GM12892 (cell line): Measurements from ENCODE around the gene FRMD5.

Experiments used
- POLR2A ChIP-seq: IDR thresholded peaks from 2 replicates; pipeline ENCODE4 v1.6.1; 2011; ENCODE audit warnings: low read depth, low read length, control low read depth
- POLR2AphosphoS5 ChIP-seq: IDR thresholded peaks from 2 replicates; pipeline ENCODE4 v1.6.1; 2011; ENCODE audit warnings: low read depth, low read length, control low read depth

DNA sequence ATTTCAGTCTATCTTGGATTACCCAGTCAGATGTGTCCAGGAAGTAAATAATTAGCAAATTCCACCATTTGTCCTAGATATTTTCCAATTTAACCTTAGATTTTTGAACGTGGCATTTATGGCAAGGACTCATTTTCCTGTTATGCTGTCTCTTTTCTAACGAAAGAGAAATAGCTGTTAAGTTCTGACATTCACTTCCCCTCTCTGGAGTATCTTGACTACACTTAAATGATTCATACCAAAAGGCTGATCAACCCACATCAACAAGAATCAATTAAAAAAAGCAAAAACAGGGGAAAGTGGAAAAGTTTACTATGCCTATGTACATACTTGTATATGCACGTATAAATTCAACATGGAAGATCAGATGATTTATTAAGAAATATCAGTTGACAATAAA lies 149.9 kb downstream of the FRMD5 start:
- TF ChIP-seq POLR2A = no peak
- no peak for TF ChIP-seq POLR2AphosphoS5
